ENCODE data around the gene RIPPLY1. TPM values are rescaled to one million over a fixed set of nuclear protein-coding genes. Genes with fewer than 3 reads are reported as not detected.

The RIPPLY1 gene
- total RNA-seq, 1 donor, result not detected

DNA sequence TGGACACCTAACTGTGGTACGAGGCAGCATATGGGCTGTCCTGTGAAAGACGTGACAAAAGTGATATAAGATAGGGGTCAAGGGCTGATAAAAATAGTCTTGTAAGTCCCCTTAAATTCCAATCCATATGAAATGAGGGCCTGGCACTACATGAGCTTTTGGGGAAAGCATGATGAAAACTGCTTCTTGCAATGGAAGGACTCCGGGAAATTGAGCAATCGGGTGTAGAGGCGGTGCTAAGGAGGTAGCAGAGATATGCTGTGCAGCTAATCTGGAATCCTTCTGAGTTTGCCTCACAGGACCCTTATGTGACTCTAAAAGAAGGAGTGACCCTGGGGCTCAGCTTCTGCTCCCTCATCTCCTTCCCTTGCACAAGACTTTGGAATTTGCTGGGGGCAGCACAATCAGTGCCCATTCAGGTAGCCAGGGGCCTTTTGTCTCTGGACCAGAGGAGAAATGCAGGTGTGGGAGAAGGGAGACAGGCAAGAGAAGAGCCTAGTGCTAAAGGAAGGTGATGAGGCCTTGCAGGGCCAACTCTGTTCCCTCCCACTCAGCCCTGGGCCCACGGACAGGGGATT lies 29.9 kb upstream of the RIPPLY1 start:
- DNase-seq (ENCODE audit: low read depth), result peak; percentile 71
- H3K4me3 ChIP-seq (ENCODE audit: low read depth, low read length), result no peak overlapping the region
- TF ChIP-seq, protein P1, sequence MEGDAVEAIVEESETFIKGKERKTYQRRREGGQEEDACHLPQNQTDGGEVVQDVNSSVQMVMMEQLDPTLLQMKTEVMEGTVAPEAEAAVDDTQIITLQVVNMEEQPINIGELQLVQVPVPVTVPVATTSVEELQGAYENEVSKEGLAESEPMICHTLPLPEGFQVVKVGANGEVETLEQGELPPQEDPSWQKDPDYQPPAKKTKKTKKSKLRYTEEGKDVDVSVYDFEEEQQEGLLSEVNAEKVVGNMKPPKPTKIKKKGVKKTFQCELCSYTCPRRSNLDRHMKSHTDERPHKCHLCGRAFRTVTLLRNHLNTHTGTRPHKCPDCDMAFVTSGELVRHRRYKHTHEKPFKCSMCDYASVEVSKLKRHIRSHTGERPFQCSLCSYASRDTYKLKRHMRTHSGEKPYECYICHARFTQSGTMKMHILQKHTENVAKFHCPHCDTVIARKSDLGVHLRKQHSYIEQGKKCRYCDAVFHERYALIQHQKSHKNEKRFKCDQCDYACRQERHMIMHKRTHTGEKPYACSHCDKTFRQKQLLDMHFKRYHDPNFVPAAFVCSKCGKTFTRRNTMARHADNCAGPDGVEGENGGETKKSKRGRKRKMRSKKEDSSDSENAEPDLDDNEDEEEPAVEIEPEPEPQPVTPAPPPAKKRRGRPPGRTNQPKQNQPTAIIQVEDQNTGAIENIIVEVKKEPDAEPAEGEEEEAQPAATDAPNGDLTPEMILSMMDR (IDR thresholded peaks at IDR 0.05; ENCODE audit: insufficient read depth, low read length), result no peak

DNA sequence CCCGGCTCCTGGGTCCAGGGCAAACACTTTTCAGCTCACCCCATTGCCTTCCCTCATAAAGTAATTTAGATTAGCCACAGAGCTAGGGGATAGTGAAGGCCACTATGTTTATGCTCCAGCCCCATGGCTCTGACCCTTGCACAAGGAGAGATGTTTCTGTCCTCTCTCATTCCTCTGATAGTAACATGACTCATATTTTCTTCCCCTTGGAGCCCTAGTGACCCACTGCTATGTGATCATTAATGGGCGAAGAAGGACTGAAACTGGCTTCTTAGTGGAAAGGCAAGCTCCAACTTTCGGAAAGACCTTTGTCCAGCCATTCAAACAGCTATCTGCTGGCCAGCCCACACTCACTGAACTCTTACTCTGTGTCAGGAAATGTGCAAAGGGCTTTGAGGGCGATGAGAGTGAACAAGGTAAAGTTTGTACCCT lies 29.4 kb upstream of the RIPPLY1 start:
- no peak overlapping the region for H3K4me3 ChIP-seq (ENCODE audit: low read depth, low read length)
- TF ChIP-seq, protein P1 (IDR thresholded peaks at IDR 0.05; ENCODE audit: insufficient read depth, low read length), result no peak
- peak; percentile 41 for DNase-seq (ENCODE audit: low read depth)

DNA sequence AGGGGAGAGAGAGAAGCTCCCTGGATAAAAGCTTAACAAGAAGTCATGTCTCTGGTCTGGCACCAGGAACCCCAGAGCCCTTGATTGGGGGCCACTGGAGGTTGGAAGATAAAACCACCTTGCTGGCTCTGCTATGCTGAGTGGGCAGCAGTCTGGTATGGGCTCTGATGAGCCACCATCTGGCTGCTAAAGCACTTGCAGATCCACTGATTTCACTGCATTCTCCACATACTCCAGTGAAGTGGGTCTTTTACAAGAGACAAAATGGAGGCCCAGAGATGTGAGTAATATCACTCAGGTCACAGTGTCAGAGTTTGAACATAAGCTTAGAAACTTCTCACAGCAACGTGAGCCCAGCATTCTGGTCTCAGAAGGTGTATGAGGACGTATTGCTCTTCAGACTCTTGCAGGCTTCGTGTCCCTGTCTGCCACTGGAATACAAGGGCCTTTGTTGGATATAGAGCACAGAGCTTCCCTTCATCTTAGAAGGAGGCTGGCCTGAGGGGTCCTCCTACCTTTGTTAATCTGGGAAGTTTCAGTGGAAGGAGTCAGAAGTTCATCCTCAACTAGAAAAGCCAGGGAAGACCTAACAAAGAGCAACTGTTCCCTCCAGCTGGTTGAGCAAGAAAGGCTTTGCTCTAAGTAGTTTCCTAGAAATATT lies 28.8 kb upstream of the RIPPLY1 start:
- TF ChIP-seq, protein P1 (IDR thresholded peaks at IDR 0.05; ENCODE audit: insufficient read depth, low read length), result no peak
- DNase-seq (ENCODE audit: low read depth), result no peak
- no peak overlapping the region for H3K4me3 ChIP-seq (ENCODE audit: low read depth, low read length)

DNA sequence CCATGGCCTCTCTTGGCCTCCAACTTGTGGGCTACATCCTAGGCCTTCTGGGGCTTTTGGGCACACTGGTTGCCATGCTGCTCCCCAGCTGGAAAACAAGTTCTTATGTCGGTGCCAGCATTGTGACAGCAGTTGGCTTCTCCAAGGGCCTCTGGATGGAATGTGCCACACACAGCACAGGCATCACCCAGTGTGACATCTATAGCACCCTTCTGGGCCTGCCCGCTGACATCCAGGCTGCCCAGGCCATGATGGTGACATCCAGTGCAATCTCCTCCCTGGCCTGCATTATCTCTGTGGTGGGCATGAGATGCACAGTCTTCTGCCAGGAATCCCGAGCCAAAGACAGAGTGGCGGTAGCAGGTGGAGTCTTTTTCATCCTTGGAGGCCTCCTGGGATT lies 25.1 kb upstream of the RIPPLY1 start:
- H3K4me3 ChIP-seq (ENCODE audit: low read depth, low read length), result no peak overlapping the region

DNA sequence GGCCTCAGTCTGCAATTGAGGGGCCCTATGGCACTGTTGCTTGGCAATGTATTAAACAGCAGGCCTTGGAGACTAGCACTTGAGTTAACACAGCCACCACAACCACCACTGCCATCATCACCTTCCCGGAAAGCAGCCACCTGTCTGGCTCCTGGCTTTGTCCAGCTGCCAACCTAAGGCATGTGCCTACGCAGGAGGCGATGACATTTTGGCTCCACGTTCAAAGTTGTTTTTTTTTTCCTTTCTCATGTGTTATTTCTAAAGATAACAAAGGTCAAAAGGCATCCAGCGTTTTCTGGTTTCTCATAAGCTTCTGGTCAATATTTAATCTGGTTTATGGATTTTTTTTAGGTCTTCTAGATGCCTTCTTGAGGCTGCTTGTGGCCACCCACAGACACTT lies 24.6 kb upstream of the RIPPLY1 start:
- DNase-seq (ENCODE audit: low read depth), result no peak
- TF ChIP-seq, protein P1 (IDR thresholded peaks at IDR 0.05; ENCODE audit: insufficient read depth, low read length), result no peak
- H3K4me3 ChIP-seq (ENCODE audit: low read depth, low read length), result no peak overlapping the region

More for the DNA sequence above, 25.1 kb upstream of the RIPPLY1 start:
- no peak for DNase-seq (ENCODE audit: low read depth)
- TF ChIP-seq, protein P1 (IDR thresholded peaks at IDR 0.05; ENCODE audit: insufficient read depth, low read length), result no peak

DNA sequence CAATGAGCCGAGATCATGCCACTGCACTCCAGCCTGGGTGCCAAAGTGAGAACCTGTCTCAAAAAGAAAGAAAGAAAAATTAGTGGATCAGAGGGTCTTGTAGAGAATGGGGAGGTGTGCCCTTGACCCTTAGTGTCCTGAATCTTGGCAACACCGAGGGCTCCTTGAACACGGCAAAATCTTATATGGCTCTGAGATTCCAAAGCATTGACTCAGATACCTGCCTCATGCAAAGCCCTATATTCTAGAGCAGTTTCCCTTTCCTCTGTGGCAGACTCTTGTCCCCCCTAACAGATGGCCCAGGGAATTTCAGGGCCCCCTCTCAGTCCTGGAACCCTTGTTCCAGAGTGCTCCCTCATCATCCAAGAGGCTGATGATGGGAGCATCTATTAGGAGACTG lies 23.9 kb upstream of the RIPPLY1 start:
- H3K4me3 ChIP-seq (ENCODE audit: low read depth, low read length), result no peak overlapping the region
- TF ChIP-seq, protein P1 (IDR thresholded peaks at IDR 0.05; ENCODE audit: insufficient read depth, low read length), result no peak
- DNase-seq (ENCODE audit: low read depth), result no peak

All from fibroblast of the aortic adventitia (primary cell).